GM18951 (cell line): ENCODE data around the gene BMP8B.

Experiments
- POLR2A ChIP-seq: IDR thresholded peaks from 4 replicates; pipeline ENCODE4 v1.6.1; 2011; ENCODE audit warnings: mild to moderate bottlenecking; ENCODE audit not compliant: insufficient read length, insufficient read depth; ENCODE audit errors: extremely low read depth
- in situ Hi-C: fragments of 300-500 bp; cut with MboI; formaldehyde crosslinking; loops from one replicate; pipeline ENCODE4 v1.12.0; 2022; ENCODE audit warnings: low sequenced_read_pairs, mixed read lengths, inconsistent platforms; ENCODE audit not compliant: unreplicated experiment

BMP8B gene

DNA sequence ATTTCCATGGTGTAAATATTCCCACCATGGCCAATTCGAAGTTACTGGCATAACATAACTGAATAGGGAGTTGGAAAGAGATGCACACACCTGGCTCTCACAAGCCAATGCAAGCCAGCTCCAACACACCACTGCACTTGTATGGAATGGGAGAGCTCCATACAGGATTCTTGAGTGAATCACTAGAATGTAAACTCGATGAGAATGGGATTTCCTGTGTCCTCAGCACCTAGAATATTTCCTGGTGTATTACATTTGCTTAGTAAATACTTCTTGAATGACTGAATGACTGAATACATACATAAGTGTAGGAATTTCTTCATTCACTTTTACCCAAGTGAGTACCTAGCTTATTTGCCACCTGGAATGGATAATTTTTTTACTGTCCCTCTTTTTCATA is 66.2 kb downstream of the BMP8B start:
- in situ Hi-C loops: no loop called here
- TF ChIP-seq POLR2A: no peak

- no peak for TF ChIP-seq POLR2A
- in situ Hi-C loops: no loop called here
These were observed 67.0 kb downstream of the BMP8B start for GRCh38 chr1:39721664-39722063.

GRCh38 chr1:39720094-39720999 is 68.3 kb downstream of the BMP8B start:
- in situ Hi-C loops: no loop called here
- TF ChIP-seq POLR2A: no peak

- no peak for TF ChIP-seq POLR2A
- in situ Hi-C loops: no loop called here
These were observed 70.9 kb downstream of the BMP8B start for GRCh38 chr1:39717809-39718208.

GRCh38 chr1:39713557-39713956 is 75.1 kb downstream of the BMP8B start:
- TF ChIP-seq POLR2A: no peak
- in situ Hi-C loops: no loop called here

DNA sequence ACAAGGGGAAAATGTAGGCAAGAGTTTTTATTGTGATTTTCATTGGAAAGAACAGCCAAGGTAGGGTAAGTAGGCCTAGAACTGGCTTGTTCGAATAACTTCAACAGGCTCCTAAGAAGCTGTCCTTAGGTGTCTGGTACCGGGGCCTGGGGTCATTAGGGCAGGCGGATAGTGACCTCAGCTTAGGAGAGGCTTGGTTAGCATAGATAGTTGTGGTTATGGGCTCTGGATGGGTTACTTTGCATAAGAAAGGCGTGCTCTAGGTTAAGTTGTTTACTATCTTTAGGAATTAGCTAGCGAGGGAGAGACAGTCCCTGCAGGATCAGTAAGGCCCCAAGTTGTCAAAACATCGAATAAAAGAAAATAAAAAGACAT is 76.7 kb downstream of the BMP8B start:
- in situ Hi-C loops: no loop called here
- TF ChIP-seq POLR2A: no peak

DNA sequence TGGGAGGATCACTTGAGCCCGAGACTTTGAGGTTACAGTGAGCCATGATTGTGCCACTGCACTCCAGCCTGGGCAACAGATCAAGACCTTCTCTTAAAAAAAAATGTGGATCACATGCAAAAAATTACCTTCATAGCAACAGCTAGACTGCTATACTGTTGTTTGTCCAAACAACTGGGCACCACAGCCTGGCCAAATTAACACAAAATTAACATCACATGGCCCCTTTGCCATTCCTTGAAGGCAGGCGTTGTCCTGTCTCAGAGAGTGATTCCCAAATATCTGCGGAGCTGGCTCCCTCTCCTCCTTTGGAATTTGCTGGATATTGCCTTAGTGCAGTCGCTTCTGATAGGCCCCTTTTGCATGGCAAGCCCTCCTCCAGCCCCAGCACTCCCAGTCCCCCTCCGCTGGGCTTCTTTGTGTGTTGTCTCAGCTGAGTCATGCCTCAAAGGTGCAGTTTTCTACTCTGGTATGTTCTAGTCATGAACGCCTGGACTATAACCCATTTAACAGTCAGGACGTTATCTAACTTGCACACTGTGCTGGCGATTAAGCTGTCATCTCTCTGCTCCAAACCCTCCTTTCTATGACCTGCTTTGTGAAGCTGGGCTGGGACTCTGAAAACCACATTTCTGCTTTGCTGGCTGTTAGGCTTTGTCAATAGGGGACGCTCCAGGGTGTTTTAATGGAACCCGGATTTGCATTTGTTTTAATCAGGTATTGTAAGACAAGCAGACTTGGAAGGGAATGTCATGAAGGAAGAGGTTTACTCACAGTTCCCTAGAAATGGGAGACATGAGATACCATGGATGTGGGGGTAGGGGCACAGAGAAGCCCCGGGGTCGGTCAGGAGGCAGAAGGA is 77.3 kb downstream of the BMP8B start:
- no peak for TF ChIP-seq POLR2A
- in situ Hi-C loops: no loop called here

GRCh38 chr1:39707506-39707905 is 81.2 kb downstream of the BMP8B start:
- in situ Hi-C loops: no loop called here
- no peak for TF ChIP-seq POLR2A
